HG02763 (cell line): Measurements from ENCODE around the gene CHAF1A.
A peak's percentile ranks its signal among the peaks of the same experiment; 100 is the strongest.

Experiments
- ATAC-seq: cut with Tn5 transposase; IDR thresholded peaks from one replicate; pipeline ENCODE4 v1.9.1; 2021; ENCODE audit warnings: mild to moderate bottlenecking, moderate library complexity; ENCODE audit not compliant: unreplicated experiment

The CHAF1A gene

DNA sequence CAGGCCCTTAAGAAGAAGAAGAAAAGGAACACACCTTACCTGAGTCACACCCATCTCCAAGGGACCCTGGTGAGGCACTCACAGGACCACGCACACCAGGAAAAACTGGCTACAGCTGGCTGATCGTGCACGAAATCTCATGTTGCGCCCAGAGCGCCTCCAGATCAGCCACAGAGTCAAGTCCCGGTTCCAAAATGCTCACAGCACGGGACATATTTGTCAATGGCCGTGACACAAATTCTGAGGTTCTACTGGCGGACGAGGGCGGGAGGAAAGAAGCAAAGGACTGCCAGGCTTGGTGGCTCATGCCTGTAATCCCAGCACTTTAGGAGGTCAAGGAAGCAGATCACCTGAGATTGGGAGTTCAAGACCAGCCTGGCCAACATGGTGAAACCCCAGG is 23.6 kb upstream of the CHAF1A start:
- no peak for ATAC-seq

- no peak for ATAC-seq
Measured at GRCh38 chr19:4379383-4380253, 22.8 kb upstream of the CHAF1A start.

- ATAC-seq, result no peak
Measured at GRCh38 chr19:4380254-4380727, 22.1 kb upstream of the CHAF1A start.

DNA sequence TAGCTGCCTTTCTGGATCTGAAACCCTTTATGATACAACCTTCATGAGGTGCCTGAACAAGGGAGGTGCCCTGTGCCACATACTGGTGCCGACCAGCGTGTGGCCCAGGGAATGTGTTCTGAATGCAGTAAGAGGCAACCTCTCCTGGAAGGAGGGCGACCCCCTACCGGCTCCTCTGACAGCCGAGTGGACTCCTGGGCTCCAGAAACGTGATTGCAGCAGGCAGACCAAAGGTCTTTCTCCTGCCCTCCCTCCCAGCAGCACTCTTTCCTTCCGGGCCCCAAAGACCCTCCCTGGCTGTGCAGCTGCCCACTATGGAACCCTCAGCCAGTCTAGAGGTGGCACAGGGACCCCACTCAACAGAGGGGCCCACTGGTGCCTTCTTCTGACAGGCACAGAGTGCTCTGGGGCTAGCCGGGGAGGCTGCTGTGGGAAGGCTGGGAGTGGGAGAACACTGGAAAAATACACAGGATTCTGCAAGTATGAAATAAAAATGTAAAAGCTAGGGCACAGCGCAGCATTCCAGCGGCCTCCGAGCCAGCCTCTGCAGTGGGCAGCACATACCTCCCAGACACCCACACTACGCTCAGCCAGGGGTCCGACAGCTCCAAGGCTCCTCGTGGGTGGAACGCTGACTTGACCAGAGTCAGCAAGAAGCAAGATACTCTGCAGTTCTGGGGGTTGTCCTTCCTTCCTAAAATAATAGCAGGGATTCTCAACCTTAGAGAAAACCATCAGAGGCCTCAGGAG is 17.0 kb upstream of the CHAF1A start:
- no peak for ATAC-seq

- no peak for ATAC-seq
Measured at GRCh38 chr19:4386041-4386782, 16.2 kb upstream of the CHAF1A start.

DNA sequence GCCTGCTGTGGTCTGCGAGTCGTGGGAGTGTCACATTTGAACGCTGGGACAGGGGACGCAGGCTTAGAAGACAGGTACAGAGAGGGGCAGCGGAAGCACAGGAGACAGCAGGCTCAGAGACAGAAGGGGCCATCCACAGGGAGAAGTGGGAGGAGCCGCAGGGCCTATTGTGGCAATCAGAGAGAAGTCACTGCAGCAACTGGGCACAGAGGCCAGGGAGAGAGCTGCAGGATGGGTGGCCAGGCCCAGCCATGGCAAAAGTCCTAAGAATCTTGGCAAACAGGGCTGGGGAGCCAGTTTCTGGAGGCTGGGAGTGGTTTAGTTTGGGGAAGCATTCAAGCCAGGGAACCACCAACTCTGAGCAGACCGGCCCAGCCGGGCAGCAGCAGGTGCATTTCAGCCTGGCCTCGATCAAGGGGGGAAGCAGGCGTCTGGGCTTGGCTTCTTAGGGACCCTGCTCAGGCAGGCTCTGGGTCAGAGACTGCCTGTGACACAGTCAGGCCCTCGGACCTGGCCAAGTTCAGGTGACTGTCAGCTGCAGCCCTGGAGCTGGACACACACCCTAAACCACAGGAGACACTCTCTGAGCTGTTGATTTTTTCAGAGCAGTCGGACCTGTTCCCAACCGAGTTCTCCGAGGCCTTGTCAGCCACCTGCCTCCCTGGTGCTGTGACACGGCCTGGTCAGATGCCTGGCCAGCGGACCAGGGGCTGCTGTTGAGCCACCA is 13.9 kb upstream of the CHAF1A start:
- ATAC-seq, result no peak

DNA sequence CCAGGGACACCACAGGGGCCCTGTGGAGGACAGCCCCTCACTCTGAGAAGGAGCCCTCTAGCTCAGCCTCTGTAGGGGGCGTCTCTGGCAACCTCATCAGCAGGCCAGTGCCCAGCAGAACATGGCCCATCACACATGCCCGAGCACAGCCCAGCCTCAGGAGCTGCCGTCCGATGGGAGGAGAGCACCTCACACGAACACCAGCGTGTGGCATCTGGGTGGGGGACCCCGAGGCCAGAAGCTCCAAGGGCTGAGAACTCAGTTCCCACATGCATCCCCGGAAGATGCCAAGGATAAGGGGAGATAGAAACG is 13.4 kb upstream of the CHAF1A start:
- no peak for ATAC-seq

GRCh38 chr19:4389511-4390016 is 12.9 kb upstream of the CHAF1A start:
- ATAC-seq, result no peak

- ATAC-seq, result no peak
Measured at GRCh38 chr19:4390017-4390566, 12.3 kb upstream of the CHAF1A start.

- ATAC-seq, result no peak
Measured at GRCh38 chr19:4390567-4391305, 11.7 kb upstream of the CHAF1A start.

- no peak for ATAC-seq
Measured at GRCh38 chr19:4391306-4391693, 11.1 kb upstream of the CHAF1A start.

GRCh38 chr19:4391701-4392483 is 10.5 kb upstream of the CHAF1A start:
- ATAC-seq, result no peak

DNA sequence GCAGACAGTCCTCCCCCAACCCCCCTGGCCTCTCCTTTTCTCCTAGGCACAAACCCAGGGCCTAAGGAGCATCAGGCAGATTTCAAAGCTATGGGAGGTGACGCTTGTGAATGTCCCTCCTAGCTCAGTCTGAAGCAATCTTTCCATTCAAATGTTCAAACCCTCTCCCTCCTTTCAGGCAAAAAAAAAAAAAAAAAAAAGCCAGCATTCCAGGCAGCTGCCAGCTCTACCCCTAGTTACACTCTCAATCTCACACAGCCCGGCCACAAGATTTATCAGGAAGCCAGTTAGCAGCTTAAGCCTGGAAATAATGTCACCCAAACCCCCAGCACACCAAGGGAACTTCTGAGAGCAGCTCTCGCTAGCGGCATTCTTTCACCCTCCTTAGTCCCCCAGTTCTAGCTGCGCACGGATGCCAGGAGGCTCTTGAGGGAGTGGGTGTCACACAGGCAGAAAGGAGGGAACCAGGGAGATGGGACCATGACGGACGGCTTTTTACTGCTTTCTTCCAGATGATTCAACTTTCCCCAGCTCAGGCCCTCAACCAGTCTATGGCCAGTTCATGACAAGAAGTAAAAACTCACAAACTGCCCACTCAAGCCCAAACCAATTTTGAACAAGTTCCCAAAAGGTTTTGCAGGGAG is 8.4 kb upstream of the CHAF1A start:
- ATAC-seq, result no peak

GRCh38 chr19:4396949-4397783 is 5.3 kb upstream of the CHAF1A start:
- no peak for ATAC-seq

GRCh38 chr19:4399812-4400134 is 2.7 kb upstream of the CHAF1A start:
- peak; percentile 8 for ATAC-seq

DNA sequence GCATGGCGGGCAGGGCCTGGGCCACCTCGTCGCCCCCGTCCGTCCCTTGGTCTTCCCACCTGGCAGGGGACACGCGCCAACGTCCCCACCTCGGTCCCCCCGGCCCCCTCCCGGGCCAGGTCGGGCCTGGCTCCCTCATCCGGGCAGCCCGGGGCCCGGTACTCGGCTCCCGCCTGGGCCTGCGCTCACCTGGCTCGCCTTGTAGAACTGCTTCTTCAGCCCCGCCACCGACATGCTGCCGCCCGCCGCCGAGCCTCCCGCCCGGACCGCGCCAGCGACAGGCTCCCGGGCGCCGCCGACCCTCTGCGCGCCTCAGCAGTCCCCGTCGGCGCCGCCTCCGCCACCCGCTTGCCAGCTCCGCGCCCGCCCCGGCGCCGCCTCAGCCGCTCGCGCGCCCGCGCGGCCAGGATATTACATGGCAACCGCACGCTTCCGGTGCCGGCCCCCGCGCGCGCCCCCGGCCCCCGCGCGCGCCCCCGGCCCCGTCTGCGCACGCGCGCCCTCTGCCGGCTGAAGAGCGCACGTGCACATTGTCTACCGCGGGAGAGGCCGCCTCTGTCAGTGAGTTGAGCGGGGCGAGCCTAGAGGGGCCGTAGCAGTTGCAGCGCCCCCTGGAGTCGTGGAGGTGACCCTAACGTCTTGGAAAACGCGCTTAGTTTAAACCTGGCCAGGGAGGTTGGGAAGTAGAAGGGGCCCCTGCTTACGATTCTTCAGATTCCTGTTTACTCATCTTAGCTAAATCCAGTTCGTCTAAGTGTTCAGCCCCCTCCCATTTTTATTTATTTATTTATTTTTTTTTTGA is 2.1 kb upstream of the CHAF1A start, which contains the start of gene SH3GL1:
Gene SH3GL1, minus strand, starts transcription at position 413 of the 802 bp plus-strand sequence. Its CDS starts 179 bp downstream, at position 234.
- peak; percentile 54 for ATAC-seq

DNA sequence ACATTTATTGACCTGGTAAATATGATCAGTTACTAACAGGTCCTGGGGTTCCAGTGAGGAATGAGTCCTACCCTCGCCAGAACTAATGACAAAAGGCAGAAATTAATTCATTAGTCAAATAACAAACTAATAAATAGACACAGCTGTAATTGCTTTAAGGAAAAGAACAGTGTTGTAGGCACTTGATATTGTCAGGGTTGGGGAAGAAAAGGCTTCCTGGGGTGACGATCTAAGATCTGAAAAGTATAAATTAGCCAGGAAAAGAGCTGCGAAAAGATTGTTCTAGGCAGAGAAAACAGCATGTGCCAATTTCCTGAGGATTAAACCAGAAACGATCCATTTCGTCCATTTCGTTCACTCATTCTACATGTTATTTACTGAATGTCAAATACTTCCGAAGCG is 670 bp upstream of the CHAF1A start:
- no peak for ATAC-seq
